ENCODE results near the gene NFE2L3. TPM values are rescaled to one million over a fixed set of nuclear protein-coding genes. Genes with fewer than 3 reads are reported as not detected.

The NFE2L3 gene
- total RNA-seq, 1 donor from 2014 or later, result 50.4 TPM

- no peak for FAIRE-seq
- Histone ChIP-seq H3K4me3 (ENCODE audit: insufficient read depth, low read depth, low read length) (peak overlapping the region; percentile 100), H3K36me3 (ENCODE audit: insufficient read depth, low read length) (peaks cover 41% of the 10 kb centered on the region), H3K27me3 (ENCODE audit: insufficient read depth, low read length) (no peaks in the 10 kb centered on the region), H3K4me1 (ENCODE audit: insufficient read depth, low read length) (peaks cover 15% of the 10 kb centered on the region), H4K20me1 (ENCODE audit: insufficient read depth, low read length) (peaks cover 81% of the 10 kb centered on the region), H3K9me3 (ENCODE audit: insufficient read depth, low read depth, low read length) (no peaks in the 10 kb centered on the region), H2AFZ (ENCODE audit: low read depth, low read length) (no peak overlapping the region), H3K79me2 (ENCODE audit: insufficient read depth, low read length) (peaks cover 90% of the 10 kb centered on the region), H3K4me2 (ENCODE audit: low read length) (peak overlapping the region; percentile 86), H3K9ac (ENCODE audit: low read length) (peak overlapping the region; percentile 100), H3K27ac (ENCODE audit: low read depth, low read length) (no peak overlapping the region)
- Mint-ChIP-seq H3K4me1 (ENCODE audit: low read depth, unreplicated experiment) (peaks cover 36% of the 10 kb centered on the region), H3K4me3 (ENCODE audit: unreplicated experiment) (peak overlapping the region; percentile 100), H3K9me3 (ENCODE audit: unreplicated experiment) (peaks cover 2% of the 10 kb centered on the region), H3K27me3 (ENCODE audit: low read depth, unreplicated experiment) (no peaks in the 10 kb centered on the region), H3K36me3 (ENCODE audit: low read depth, unreplicated experiment) (peaks cover 40% of the 10 kb centered on the region), H3K27ac (ENCODE audit: unreplicated experiment) (peak overlapping the region; percentile 100)
- no peak for DNase-seq (ENCODE audit: low read depth)
- no peak for TF ChIP-seq EZH2 (IDR thresholded peaks at IDR 0.05; ENCODE audit: insufficient read depth, low read length)
- TF ChIP-seq, protein P1, sequence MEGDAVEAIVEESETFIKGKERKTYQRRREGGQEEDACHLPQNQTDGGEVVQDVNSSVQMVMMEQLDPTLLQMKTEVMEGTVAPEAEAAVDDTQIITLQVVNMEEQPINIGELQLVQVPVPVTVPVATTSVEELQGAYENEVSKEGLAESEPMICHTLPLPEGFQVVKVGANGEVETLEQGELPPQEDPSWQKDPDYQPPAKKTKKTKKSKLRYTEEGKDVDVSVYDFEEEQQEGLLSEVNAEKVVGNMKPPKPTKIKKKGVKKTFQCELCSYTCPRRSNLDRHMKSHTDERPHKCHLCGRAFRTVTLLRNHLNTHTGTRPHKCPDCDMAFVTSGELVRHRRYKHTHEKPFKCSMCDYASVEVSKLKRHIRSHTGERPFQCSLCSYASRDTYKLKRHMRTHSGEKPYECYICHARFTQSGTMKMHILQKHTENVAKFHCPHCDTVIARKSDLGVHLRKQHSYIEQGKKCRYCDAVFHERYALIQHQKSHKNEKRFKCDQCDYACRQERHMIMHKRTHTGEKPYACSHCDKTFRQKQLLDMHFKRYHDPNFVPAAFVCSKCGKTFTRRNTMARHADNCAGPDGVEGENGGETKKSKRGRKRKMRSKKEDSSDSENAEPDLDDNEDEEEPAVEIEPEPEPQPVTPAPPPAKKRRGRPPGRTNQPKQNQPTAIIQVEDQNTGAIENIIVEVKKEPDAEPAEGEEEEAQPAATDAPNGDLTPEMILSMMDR (IDR thresholded peaks at IDR 0.05; ENCODE audit: insufficient read depth, low read depth, low read length), result no peak
Measured at GRCh38 chr7:26197153-26198115, 45.4 kb downstream of the NFE2L3 start.

GRCh38 chr7:26198133-26198780 is 46.3 kb downstream of the NFE2L3 start:
- Mint-ChIP-seq H3K27ac (ENCODE audit: unreplicated experiment) (peak overlapping the region; percentile 100), H3K36me3 (ENCODE audit: low read depth, unreplicated experiment) (peaks cover 36% of the 10 kb centered on the region), H3K9me3 (ENCODE audit: unreplicated experiment) (peaks cover 2% of the 10 kb centered on the region), H3K27me3 (ENCODE audit: low read depth, unreplicated experiment) (no peaks in the 10 kb centered on the region), H3K4me3 (ENCODE audit: unreplicated experiment) (peak overlapping the region; percentile 100), H3K4me1 (ENCODE audit: low read depth, unreplicated experiment) (peaks cover 28% of the 10 kb centered on the region)
- peaks cover 15% of the 10 kb centered on the region for H3K4me1 ChIP-seq (ENCODE audit: insufficient read depth, low read length)
- TF ChIP-seq, protein P1 (IDR thresholded peaks at IDR 0.05; ENCODE audit: insufficient read depth, low read depth, low read length), result peak; percentile 68
- TF ChIP-seq EZH2 (IDR thresholded peaks at IDR 0.05; ENCODE audit: insufficient read depth, low read length), result no peak
- H3K79me2 ChIP-seq (ENCODE audit: insufficient read depth, low read length), result peaks cover 90% of the 10 kb centered on the region
- DNase-seq (ENCODE audit: low read depth) (no peak), FAIRE-seq (no peak)
- peaks cover 32% of the 10 kb centered on the region for H3K36me3 ChIP-seq (ENCODE audit: insufficient read depth, low read length)
- H4K20me1 ChIP-seq (ENCODE audit: insufficient read depth, low read length), result peaks cover 81% of the 10 kb centered on the region
- no peak overlapping the region for H2AFZ ChIP-seq (ENCODE audit: low read depth, low read length)
- peak overlapping the region; percentile 100 for H3K4me3 ChIP-seq (ENCODE audit: insufficient read depth, low read depth, low read length)
- no peaks in the 10 kb centered on the region for H3K9me3 ChIP-seq (ENCODE audit: insufficient read depth, low read depth, low read length)
- no peaks in the 10 kb centered on the region for H3K27me3 ChIP-seq (ENCODE audit: insufficient read depth, low read length)
- H3K4me2 ChIP-seq (ENCODE audit: low read length), result peak overlapping the region; percentile 86
- peak overlapping the region; percentile 100 for H3K9ac ChIP-seq (ENCODE audit: low read length)
- peak overlapping the region; percentile 98 for H3K27ac ChIP-seq (ENCODE audit: low read depth, low read length)
